IMR-90 (cell line): ENCODE measurements around the gene R3HDM2.

Experiments used
- BHLHE40 ChIP-seq: fragments of 150-350 bp; IDR thresholded peaks from 2 replicates; pipeline ENCODE4 v1.6.1; 2016; ENCODE audit warnings: mild to moderate bottlenecking, low read depth, low read length
- CHD1 ChIP-seq: IDR thresholded peaks from 2 replicates; pipeline ENCODE4 v1.6.1; 2012; ENCODE audit warnings: low read depth, low read length, improper control_type of control experiment
- FOS ChIP-seq: fragments of 150-350 bp; IDR thresholded peaks from 2 replicates; pipeline ENCODE4 v1.6.1; 2016; ENCODE audit warnings: low read depth, low read length
- MAZ ChIP-seq: IDR thresholded peaks from 2 replicates; pipeline ENCODE4 v1.6.1; 2012; ENCODE audit warnings: low read depth, mild to moderate bottlenecking, low read length, improper control_type of control experiment, moderate library complexity, borderline replicate concordance
- MXI1 ChIP-seq: IDR thresholded peaks from 2 replicates; pipeline ENCODE4 v1.6.1; 2012; ENCODE audit warnings: low read depth, mild to moderate bottlenecking, low read length, moderate library complexity, borderline replicate concordance
- NFE2L2 ChIP-seq: fragments of 150-350 bp; IDR thresholded peaks from 2 replicates; pipeline ENCODE4 v1.6.1; 2016; ENCODE audit warnings: low read depth, mild to moderate bottlenecking, low read length
- POLR2A ChIP-seq: IDR thresholded peaks from 2 replicates; pipeline ENCODE4 v1.6.1; 2012; ENCODE audit warnings: mild to moderate bottlenecking, low read depth, low read length
- RAD21 ChIP-seq: IDR thresholded peaks from 2 replicates; pipeline ENCODE4 v1.6.1; 2012; ENCODE audit warnings: low read length, improper control_type of control experiment
- RCOR1 ChIP-seq: IDR thresholded peaks from 2 replicates; pipeline ENCODE4 v1.6.1; 2012; ENCODE audit warnings: mild to moderate bottlenecking, low read length, improper control_type of control experiment; ENCODE audit not compliant: insufficient replicate concordance
- SMC3 ChIP-seq: fragments of 150-350 bp; IDR thresholded peaks from 2 replicates; pipeline ENCODE4 v1.6.1; 2016; ENCODE audit warnings: low read depth, mild to moderate bottlenecking, antibody characterized with exemption, low read length, moderate library complexity
- TF ChIP-seq, protein P1 (sequence below): conservative IDR thresholded peaks from 2 replicates; pipeline ENCODE4 v1.5.1; 2012; ENCODE audit warnings: mild to moderate bottlenecking, low read depth, low read length, improper control_type of control experiment
- TF ChIP-seq, protein P2 (sequence below): fragments of 150-350 bp; IDR thresholded peaks from 2 replicates; pipeline ENCODE4 v1.6.1; 2016; ENCODE audit warnings: low read depth, mild to moderate bottlenecking, low read length, moderate library complexity, borderline replicate concordance
- TF ChIP-seq, protein P3 (sequence below): fragments of 150-350 bp; IDR thresholded peaks from 2 replicates; pipeline ENCODE4 v1.6.1; 2017; ENCODE audit warnings: mild to moderate bottlenecking, antibody characterized with exemption, low read length, low read depth

DNA sequence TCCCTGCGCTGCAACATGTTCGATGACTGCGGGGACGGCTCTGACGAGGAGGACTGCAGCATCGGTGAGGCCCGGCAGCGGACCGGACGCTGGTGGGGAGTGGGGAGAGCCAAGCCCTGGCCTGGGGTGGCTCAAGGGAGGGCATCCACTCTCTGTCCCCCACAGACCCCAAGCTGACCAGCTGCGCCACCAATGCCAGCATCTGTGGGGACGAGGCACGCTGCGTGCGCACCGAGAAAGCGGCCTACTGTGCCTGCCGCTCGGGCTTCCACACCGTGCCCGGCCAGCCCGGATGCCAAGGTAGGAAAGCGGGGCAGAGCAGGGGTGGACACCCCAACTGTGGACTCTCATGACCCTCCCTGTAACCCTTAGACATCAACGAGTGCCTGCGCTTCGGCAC is 225.7 kb downstream of the R3HDM2 start:
- TF ChIP-seq, protein P1, sequence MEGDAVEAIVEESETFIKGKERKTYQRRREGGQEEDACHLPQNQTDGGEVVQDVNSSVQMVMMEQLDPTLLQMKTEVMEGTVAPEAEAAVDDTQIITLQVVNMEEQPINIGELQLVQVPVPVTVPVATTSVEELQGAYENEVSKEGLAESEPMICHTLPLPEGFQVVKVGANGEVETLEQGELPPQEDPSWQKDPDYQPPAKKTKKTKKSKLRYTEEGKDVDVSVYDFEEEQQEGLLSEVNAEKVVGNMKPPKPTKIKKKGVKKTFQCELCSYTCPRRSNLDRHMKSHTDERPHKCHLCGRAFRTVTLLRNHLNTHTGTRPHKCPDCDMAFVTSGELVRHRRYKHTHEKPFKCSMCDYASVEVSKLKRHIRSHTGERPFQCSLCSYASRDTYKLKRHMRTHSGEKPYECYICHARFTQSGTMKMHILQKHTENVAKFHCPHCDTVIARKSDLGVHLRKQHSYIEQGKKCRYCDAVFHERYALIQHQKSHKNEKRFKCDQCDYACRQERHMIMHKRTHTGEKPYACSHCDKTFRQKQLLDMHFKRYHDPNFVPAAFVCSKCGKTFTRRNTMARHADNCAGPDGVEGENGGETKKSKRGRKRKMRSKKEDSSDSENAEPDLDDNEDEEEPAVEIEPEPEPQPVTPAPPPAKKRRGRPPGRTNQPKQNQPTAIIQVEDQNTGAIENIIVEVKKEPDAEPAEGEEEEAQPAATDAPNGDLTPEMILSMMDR, result no peak
- TF ChIP-seq BHLHE40 (no peak), POLR2A (no peak), RAD21 (no peak), NFE2L2 (no peak), MAZ (no peak), SMC3 (no peak), MXI1 (no peak), RCOR1 (no peak), CHD1 (no peak), FOS (no peak)
- TF ChIP-seq, protein P2, sequence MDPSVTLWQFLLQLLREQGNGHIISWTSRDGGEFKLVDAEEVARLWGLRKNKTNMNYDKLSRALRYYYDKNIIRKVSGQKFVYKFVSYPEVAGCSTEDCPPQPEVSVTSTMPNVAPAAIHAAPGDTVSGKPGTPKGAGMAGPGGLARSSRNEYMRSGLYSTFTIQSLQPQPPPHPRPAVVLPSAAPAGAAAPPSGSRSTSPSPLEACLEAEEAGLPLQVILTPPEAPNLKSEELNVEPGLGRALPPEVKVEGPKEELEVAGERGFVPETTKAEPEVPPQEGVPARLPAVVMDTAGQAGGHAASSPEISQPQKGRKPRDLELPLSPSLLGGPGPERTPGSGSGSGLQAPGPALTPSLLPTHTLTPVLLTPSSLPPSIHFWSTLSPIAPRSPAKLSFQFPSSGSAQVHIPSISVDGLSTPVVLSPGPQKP, result no peak
- TF ChIP-seq, protein P3, sequence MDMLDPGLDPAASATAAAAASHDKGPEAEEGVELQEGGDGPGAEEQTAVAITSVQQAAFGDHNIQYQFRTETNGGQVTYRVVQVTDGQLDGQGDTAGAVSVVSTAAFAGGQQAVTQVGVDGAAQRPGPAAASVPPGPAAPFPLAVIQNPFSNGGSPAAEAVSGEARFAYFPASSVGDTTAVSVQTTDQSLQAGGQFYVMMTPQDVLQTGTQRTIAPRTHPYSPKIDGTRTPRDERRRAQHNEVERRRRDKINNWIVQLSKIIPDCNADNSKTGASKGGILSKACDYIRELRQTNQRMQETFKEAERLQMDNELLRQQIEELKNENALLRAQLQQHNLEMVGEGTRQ, result no peak
